B cell (primary cell): Measurements from ENCODE around the gene FLNA. TPM values are rescaled to one million over a fixed set of nuclear protein-coding genes. Genes with fewer than 3 reads are reported as not detected.

Source experiments
- ATAC-seq: fragments of 200-7000 bp; cut with Tn5 transposase; one replicate; pipeline ENCODE4 v1.10.0; 2021; ENCODE audit warnings: low read depth, mild to moderate bottlenecking, moderate number of reproducible peaks, moderate library complexity
- CTCF ChIA-PET: fragments of 350-600 bp; sonication (Branson Sonifier 250); formaldehyde crosslinking; loops from one replicate; lab custom pipeline; 2021; ENCODE audit warnings: antibody characterized with exemption, inconsistent platforms; lab: Charles Lee
- POLR2A ChIA-PET: fragments of 350-600 bp; sonication (Branson Sonifier 250); formaldehyde crosslinking; loops from one replicate; lab custom pipeline; 2021; ENCODE audit warnings: antibody characterized with exemption; lab: Charles Lee
- DNase-seq: peaks from one replicate; pipeline ENCODE4 v3.0.0; 2013
- H2AFZ ChIP-seq: 2 replicates; pipeline ENCODE4 v1.6.1; 2012; ENCODE audit warnings: mild to moderate bottlenecking, low read depth, low read length; ENCODE audit not compliant: insufficient read depth, poor library complexity, severe bottlenecking
- H3K27ac ChIP-seq, 2 donors: 1 replicate in 1 of 2; 2 replicates in 1 of 2; pipeline ENCODE4 v1.5.1; 2012 to 2013; ENCODE audit warnings: low read length in 2 of 2, mild to moderate bottlenecking in 2 of 2, moderate library complexity in 1 of 2
- H3K27me3 ChIP-seq, 4 experiments: fragments of 200-600 bp in 1 of 4; sonication (generic) in 1 of 4; replicated peaks in 1 of 4; 1 replicate in 2 of 4; 2 replicates in 2 of 4; pipeline versions ENCODE4 v1.6.1 to v1.7.0; 2013 to 2016; ENCODE audit warnings: low read length in 3 of 4, mild to moderate bottlenecking in 2 of 4, mixed read lengths in 1 of 4, moderate library complexity in 1 of 4; ENCODE audit not compliant: insufficient read depth in 4 of 4, control insufficient read depth in 3 of 4; ENCODE audit errors: control extremely low read depth in 1 of 4
- H3K36me3 ChIP-seq, 2 experiments: replicated peaks in 1 of 2; 1 replicate in 1 of 2; 2 replicates in 1 of 2; pipeline versions ENCODE4 v1.6.1 to v1.7.1; 2013; ENCODE audit warnings: low read length in 1 of 2; ENCODE audit not compliant: insufficient read depth in 2 of 2, control insufficient read depth in 1 of 2; ENCODE audit errors: control extremely low read depth in 1 of 2, extremely low read depth in 1 of 2
- H3K4me1 ChIP-seq, 2 donors: fragments of 200-600 bp in 1 of 2; sonication (generic) in 1 of 2; 1 replicate in 1 of 2; 2 replicates in 1 of 2; pipeline versions ENCODE4 v1.5.1 to v1.6.1; 2013 to 2017; ENCODE audit warnings: low read length in 2 of 2; ENCODE audit not compliant: control insufficient read depth in 2 of 2, insufficient read depth in 2 of 2
- H3K4me2 ChIP-seq: replicated peaks from 2 replicates; pipeline ENCODE3; 2012; ENCODE audit warnings: mild to moderate bottlenecking, low read depth, low read length; ENCODE audit not compliant: poor library complexity, severe bottlenecking
- H3K4me3 ChIP-seq, 5 experiments: fragments of 200-600 bp in 1 of 5; sonication (generic) in 1 of 5; 1 replicate in 3 of 5; 2 replicates in 2 of 5; pipeline versions ENCODE4 v1.5.1 to v1.7.0; 2011 to 2016; ENCODE audit warnings: low read length in 4 of 5, mild to moderate bottlenecking in 4 of 5, low read depth in 2 of 5, control low read depth in 1 of 5, moderate library complexity in 1 of 5; ENCODE audit not compliant: insufficient read depth in 1 of 5; ENCODE audit errors: control extremely low read depth in 1 of 5, extremely low read depth in 1 of 5
- H3K79me2 ChIP-seq: fragments of 200-600 bp; sonication (generic); one replicate; pipeline ENCODE4 v1.6.0; 2016; ENCODE audit warnings: low read length; ENCODE audit not compliant: control insufficient read depth, insufficient read depth
- H3K9ac ChIP-seq: fragments of 200-600 bp; sonication (generic); 2 replicates; pipeline ENCODE4 v1.6.1; 2017; ENCODE audit warnings: mild to moderate bottlenecking, low read length, moderate library complexity
- H3K9me3 ChIP-seq, 3 donors: one replicate each; pipeline versions ENCODE4 v1.6.1 to v1.7.1; 2013; ENCODE audit warnings: low read length in 2 of 3; ENCODE audit not compliant: control insufficient read depth in 2 of 3, insufficient read depth in 1 of 3; ENCODE audit errors: control extremely low read depth in 1 of 3
- H4K20me1 ChIP-seq: 2 replicates; pipeline ENCODE4 v1.6.0; 2012; ENCODE audit warnings: mild to moderate bottlenecking, low read length; ENCODE audit not compliant: insufficient read depth, control insufficient read depth, poor library complexity, severe bottlenecking
- H3K27ac Mint-ChIP-seq: one replicate; pipeline ENCODE4 v1.8.0; 2021; ENCODE audit warnings: mixed read lengths
- H3K27me3 Mint-ChIP-seq: one replicate; pipeline ENCODE4 v1.8.0; 2021; ENCODE audit warnings: mixed read lengths
- H3K4me1 Mint-ChIP-seq: one replicate; pipeline ENCODE4 v1.8.0; 2021; ENCODE audit warnings: mixed read lengths
- H3K4me3 Mint-ChIP-seq: one replicate; pipeline ENCODE4 v1.8.0; 2021; ENCODE audit warnings: mixed read lengths
- H3K9me3 Mint-ChIP-seq: one replicate; pipeline ENCODE4 v1.8.0; 2022; ENCODE audit warnings: mixed read lengths; ENCODE audit not compliant: insufficient read depth
- EZH2 ChIP-seq: IDR thresholded peaks from 2 replicates; pipeline ENCODE4 v1.6.1; 2012; ENCODE audit warnings: borderline replicate concordance, low read depth, mild to moderate bottlenecking, moderate library complexity, low read length; ENCODE audit not compliant: insufficient read depth, poor library complexity, severe bottlenecking
- WGBS: methylation state at CpG from one replicate; pipeline ENCODE4 v1.1.5; 2013; ENCODE audit warnings: missing lambda C conversion rate; ENCODE audit not compliant: insufficient coverage; 5-methylcytosine and 5-hydroxymethylcytosine counted together
- intact Hi-C: fragments of 100-400 bp; cut with micrococcal nuclease; formaldehyde crosslinking; loops from one replicate; pipeline ENCODE4 v1.10.0; 2022
- polyA plus RNA-seq: library from polyadenylated mRNA; depleted of rRNA; stranded (reverse); fragments of >200 nt; gene quantifications from 2 replicates; pipeline ENCODE4 v1.2.3, GENCODE V29; 2012
- total RNA-seq, 2 donors: library from RNA; stranded (reverse); fragments of 120-200 nt in 1 of 2; gene quantifications; 1 replicate in 1 of 2; 2 replicates in 1 of 2; pipeline versions ENCODE4 v1.2.3 to v1.2.4, GENCODE V29; 2013 to 2022
- TF ChIP-seq, protein P1 (sequence below): fragments of 200-600 bp; IDR thresholded peaks from one replicate; pipeline ENCODE4 v1.8.0; 2022; ENCODE audit warnings: antibody characterized with exemption, mild to moderate bottlenecking

FLNA gene
- total and polyA plus RNA-seq, 2 donors (not counting 1 experiment from before 2014, with no cell fraction given): 342 to 510 TPM

DNA sequence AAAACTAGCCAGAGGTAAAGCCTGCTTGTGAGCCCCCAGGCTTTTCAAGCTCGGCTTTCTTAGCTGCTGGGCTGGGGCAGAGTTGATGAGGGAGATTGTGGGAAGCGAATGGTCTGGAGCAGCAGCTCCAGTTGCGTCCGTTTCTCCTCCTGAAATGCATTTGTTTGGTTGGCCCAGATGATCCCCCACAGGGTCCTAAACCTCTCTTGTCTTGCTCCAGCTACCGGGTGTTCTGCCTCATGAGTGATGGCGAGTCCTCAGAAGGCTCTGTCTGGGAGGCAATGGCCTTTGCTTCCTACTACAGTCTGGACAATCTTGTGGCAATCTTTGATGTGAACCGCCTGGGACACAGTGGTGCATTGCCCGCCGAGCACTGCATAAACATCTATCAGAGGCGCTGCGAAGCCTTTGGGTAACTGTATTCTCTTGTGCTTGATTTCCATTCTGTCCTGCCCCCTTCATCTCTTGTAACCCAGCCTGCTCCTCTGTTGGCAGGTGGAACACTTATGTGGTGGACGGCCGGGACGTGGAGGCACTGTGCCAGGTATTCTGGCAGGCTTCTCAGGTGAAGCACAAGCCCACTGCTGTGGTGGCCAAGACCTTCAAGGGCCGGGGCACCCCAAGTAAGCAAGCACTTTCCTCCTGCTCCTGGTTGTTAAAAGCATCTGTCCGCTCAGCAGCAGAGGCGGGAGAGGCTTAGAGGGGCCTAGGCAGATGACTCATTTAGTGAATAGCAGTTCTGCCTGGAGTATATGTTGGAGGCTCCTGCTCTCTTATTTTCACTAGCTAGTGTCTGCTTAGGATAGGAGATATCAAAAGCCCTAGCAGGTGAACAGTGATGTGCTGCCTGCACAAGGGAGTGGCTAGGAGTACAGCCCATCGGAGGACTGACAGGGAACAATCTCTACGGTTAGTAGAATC lies 63.6 kb downstream of the FLNA start:
- TF ChIP-seq, protein P1, sequence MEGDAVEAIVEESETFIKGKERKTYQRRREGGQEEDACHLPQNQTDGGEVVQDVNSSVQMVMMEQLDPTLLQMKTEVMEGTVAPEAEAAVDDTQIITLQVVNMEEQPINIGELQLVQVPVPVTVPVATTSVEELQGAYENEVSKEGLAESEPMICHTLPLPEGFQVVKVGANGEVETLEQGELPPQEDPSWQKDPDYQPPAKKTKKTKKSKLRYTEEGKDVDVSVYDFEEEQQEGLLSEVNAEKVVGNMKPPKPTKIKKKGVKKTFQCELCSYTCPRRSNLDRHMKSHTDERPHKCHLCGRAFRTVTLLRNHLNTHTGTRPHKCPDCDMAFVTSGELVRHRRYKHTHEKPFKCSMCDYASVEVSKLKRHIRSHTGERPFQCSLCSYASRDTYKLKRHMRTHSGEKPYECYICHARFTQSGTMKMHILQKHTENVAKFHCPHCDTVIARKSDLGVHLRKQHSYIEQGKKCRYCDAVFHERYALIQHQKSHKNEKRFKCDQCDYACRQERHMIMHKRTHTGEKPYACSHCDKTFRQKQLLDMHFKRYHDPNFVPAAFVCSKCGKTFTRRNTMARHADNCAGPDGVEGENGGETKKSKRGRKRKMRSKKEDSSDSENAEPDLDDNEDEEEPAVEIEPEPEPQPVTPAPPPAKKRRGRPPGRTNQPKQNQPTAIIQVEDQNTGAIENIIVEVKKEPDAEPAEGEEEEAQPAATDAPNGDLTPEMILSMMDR: no peak
- TF ChIP-seq EZH2: no peak
- no peak overlapping the region for H3K27ac ChIP-seq
- H3K27me3 ChIP-seq: no peaks in the 10 kb centered on the region
- CTCF ChIA-PET: interaction anchor here (1.4 to 6.1 kb wide), 3 partner anchors 10 to 175 kb away, joined by 3 to 63 read pairs (median 5); no protein-coding TSS in a partner anchor
- WGBS: 92% methylated on average over 12 of the region's 19 CpGs
- intact Hi-C loops: no loop called here
- Mint-ChIP-seq H3K9me3 (no peaks in the 10 kb centered on the region), H3K27ac (no peak overlapping the region), H3K4me3 (no peak overlapping the region), H3K27me3 (no peaks in the 10 kb centered on the region), H3K4me1 (peaks cover 30% of the 10 kb centered on the region)
- H3K4me2 ChIP-seq: no peak overlapping the region
- no peaks in the 10 kb centered on the region for H4K20me1 ChIP-seq
- H2AFZ ChIP-seq: no peak overlapping the region
- ATAC-seq (no peak), DNase-seq (no peak)
- POLR2A ChIA-PET: no interaction called here
- peaks cover 0 to 5% (median 0%) of the 10 kb centered on the region in 3 donors for H3K9me3 ChIP-seq
- no peaks in the 10 kb centered on the region for H3K79me2 ChIP-seq
- H3K9ac ChIP-seq: no peak overlapping the region
- H3K4me3 ChIP-seq: no peak overlapping the region
- no peaks in the 10 kb centered on the region for H3K36me3 ChIP-seq
- H3K4me1 ChIP-seq: peaks cover 20 to 27% of the 10 kb centered on the region in 2 donors
